SH-SY5Y (cell line): ENCODE measurements around the gene ADORA2A.

Experiments
- GATA2 ChIP-seq: IDR thresholded peaks from 2 replicates; pipeline ENCODE4 v1.6.1; 2011; ENCODE audit warnings: mild to moderate bottlenecking, low read depth, low read length
- GATA3 ChIP-seq: IDR thresholded peaks from 2 replicates; pipeline ENCODE4 v1.6.1; 2011; ENCODE audit warnings: low read depth, mild to moderate bottlenecking, low read length, moderate library complexity

Gene ADORA2A

GRCh38 chr22:24394254-24394653 lies 33.1 kb upstream of the ADORA2A start:
- TF ChIP-seq GATA3, result no peak
- TF ChIP-seq GATA2, result no peak

GRCh38 chr22:24398409-24398808 lies 29.0 kb upstream of the ADORA2A start:
- TF ChIP-seq GATA3 (no peak), GATA2 (no peak)

DNA sequence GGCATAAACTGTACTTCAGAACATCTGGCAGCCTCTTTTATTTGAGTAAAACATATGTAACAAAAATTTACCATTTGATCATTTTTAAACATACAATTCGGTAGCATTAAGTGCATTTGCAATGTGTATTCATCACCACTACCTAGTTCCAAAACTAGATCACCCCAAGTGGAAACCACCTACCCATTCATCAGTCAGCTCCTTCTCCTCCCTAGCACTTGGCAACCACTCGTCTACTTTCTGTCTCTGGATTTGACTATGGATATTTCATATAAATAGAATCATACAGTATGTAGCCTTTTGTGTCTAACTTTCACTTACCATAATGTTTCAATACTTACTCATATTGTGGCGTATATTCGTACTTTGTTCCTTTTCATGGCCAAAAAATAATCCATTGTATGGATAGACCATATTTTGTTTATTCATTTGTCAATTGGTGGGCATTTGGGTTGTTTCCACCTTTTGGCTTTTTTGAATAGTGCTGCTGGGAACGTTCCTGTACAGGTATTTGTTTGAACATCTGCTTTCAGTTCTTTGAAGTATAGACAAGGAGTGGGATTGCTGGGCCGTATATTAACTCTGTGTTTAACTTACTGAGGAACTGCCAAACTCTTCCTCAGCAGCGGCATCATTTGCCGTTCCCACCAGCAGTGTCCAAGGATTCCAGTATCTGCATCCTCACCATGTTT lies 27.2 kb upstream of the ADORA2A start:
- no peak for TF ChIP-seq GATA3
- TF ChIP-seq GATA2, result no peak

DNA sequence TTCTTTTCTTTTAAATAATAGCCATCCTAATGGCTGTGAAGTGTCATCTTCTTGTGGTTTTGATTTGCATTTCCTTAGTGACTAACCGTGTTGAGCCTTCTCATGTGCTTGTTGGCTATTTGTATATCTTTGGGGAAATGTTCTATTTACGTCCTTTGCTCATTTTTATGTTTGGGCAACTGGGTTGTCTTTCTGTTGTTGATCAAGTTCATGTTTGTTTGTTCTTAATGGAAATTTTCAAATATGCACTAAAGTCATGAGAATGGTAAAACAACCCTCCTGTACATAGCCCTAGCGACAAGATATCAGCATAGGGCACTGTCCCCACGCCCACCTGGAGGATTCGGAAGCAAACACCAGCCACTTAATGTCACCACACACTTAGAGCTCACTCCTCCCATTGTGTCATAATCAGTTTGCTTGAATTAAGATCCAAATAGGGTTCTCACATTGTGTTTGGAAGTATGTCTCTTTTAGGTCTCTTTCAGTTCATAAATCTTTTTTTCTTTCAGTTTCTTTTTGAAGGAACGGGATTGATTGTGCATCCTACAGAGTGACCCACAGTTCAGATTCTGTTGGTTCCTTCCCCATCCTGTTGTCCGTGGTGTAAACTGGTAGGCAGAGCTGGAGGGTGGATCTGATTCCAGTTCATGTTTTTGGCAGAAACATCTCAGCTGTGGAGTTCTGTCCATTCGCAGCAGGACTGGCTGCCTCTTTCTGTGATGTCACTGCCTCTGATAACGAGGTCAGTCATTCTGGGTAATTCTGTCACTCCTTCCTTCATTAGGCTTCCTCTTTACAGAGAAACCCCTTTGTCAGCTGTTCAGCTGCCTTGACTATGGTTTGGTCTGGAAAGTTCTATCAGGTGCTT lies 26.4 kb upstream of the ADORA2A start:
- no peak for TF ChIP-seq GATA2
- TF ChIP-seq GATA3, result no peak

DNA sequence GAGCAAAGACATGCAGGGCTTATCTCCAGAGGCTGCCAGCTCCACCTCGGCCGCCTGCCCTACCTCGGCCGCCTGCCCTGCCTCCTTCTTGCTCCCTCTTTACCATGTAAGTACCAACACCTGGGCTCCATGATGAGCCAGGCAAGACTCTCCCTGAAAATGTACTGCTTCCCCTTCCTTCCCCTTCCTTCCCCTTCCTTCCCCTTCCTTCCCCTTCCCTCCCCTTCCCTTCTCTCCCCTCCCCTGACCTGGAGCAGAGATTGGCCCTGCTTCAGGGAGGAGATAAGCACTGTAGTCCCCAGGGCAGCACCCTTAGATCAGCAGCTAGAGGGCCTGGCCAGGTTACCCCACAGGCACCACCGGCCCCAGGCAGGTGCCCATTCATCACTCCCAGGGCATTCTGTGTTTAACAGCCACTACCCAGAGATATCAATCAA lies 25.4 kb upstream of the ADORA2A start:
- TF ChIP-seq GATA3 (no peak), GATA2 (peak; percentile 74)

GRCh38 chr22:24402460-24403192 lies 24.8 kb upstream of the ADORA2A start:
- peak; percentile 50; the same call in 1 of the 2 replicates for TF ChIP-seq GATA2
- no peak for TF ChIP-seq GATA3

- TF ChIP-seq GATA2 (no peak; the same call in 1 of the 2 replicates), GATA3 (no peak)
These were observed 24.1 kb upstream of the ADORA2A start for GRCh38 chr22:24403346-24403745.

DNA sequence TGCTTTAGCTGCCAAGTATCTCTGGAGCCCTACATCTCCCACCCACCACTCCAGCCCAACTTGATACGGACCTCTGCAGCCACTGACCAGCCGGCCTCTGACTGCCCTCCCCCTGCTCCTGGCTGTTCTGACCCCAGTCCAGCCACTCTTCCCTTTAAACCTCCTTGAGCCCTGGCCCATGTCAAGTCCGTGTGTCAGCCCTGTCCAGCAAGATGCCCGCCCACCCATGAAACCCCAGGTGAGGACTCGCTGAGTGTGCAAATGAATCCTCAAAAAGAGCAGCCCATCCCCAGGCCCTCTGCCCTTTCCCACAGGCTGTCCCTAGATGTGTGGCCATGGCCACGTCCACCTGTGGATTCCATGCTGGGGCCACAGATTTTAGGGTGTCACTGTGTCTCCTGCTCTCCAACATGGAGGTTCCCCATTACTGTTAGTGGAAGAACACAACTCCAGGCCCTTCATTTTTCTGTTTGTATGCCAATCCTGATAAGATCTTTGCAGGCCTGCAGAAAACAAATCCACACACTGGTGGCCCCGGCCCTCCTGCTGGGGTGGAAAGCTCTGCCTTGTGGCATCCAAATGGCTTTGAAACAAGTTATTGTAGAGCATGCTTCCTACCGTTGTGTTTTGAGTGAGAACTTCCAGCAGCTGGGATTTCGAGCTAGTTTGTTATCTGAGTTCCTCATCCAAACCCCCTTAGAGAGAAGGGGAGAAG lies 22.7 kb upstream of the ADORA2A start:
- TF ChIP-seq GATA2 (peak; percentile 81), GATA3 (no peak)

- TF ChIP-seq GATA3 (no peak), GATA2 (no peak)
These were observed 21.6 kb upstream of the ADORA2A start for GRCh38 chr22:24405631-24406321.

DNA sequence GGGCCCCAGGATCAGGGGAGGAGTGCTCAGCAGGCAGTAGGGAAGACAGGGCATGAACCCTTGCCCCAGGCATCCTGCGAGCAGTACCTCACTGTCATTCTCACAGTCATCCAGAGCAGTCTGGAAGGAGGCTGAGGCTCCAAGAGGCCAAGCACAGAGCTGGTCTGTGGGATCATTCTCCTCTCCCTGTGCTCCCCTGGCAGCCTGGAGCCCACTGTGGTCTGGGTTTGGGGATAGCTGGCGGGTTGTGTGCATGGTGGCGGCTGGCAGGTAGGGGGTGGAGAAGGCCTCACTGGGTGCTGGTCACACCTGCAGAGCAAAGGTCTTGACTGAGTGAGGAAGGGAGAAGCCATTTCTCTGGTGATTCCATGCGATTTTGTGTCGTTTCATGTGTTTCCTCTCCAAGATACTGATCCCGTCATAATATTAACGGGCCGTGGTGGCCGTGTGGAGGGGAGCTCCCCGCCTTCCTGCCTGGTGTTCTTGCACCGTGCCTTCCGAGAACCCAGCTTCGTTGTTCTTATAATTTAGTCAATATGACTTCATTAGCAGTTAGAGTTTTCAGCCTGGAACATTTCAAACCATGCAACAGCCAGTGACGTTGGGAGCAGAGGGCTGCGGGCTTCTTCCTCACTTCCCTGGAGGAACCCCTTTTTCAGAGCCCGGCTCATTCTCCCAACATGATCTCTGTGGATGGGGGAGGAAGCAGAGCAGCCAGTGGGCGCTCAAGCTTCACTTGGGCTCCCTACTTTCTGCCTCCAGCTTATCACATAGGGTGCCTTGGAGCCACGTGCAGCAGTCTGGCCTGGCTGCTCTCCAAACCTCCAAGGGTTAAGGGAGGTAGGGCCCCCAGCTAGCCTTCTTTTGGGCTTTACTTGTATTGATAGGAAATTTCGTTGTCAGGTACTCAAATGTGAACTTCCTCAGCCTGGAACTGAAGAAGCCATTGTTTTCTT lies 20.8 kb upstream of the ADORA2A start:
- TF ChIP-seq GATA3, result no peak
- TF ChIP-seq GATA2, result no peak

- no peak for TF ChIP-seq GATA3
- TF ChIP-seq GATA2, result no peak
These were observed 20.1 kb upstream of the ADORA2A start for GRCh38 chr22:24407278-24407665.

DNA sequence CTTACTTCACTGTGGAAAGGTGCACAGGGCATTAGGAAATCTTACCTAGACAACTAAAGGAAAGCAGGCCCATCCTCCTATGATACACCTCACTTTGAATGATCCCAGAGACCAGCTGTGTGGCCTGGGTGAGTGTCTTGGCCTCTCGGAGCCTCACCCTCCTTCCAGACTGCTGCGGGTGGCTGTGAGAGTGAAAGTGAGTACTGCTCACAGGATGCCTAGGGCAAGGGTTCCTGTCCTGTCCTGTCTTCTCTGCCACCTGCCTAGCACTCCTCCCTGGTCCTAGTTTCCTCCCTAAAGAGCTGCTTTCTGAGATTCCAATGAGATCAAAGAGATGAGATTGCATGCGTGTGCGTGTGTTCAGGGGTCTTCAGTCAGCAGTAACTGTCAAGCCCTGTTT lies 19.5 kb upstream of the ADORA2A start:
- TF ChIP-seq GATA2, result no peak
- TF ChIP-seq GATA3, result no peak

- TF ChIP-seq GATA3, result no peak
- TF ChIP-seq GATA2, result peak; percentile 41
These were observed 18.8 kb upstream of the ADORA2A start for GRCh38 chr22:24408630-24409029.
